Keratinocyte (primary cell): Measurements from ENCODE around the gene F5. TPM values are rescaled to one million over a fixed set of nuclear protein-coding genes. Genes with fewer than 3 reads are reported as not detected.

ENCODE experiments used
- DNase-seq: peaks from one replicate; pipeline ENCODE4 v3.0.0-alpha.2; 2011; ENCODE audit warnings: low read depth, missing footprints, low spot score
- FAIRE-seq: peaks from 2 replicates; lab custom pipeline; 2011; peaks lifted over from hg19 to GRCh38; lab: Jason Lieb, UNC
- H2AFZ ChIP-seq: 2 replicates; pipeline ENCODE4 v1.6.0; 2012; ENCODE audit warnings: low read length, control low read depth, inconsistent platforms; ENCODE audit not compliant: control insufficient read depth
- H3K27ac ChIP-seq: 2 replicates; pipeline ENCODE4 v1.5.1; 2011; ENCODE audit warnings: low read length; ENCODE audit not compliant: control insufficient read depth, insufficient read depth
- H3K27me3 ChIP-seq: 3 replicates; pipeline ENCODE4 v1.6.0; 2011; ENCODE audit warnings: low read length; ENCODE audit not compliant: control insufficient read depth, insufficient read depth; ENCODE audit errors: extremely low read depth
- H3K36me3 ChIP-seq, 2 experiments: 2 replicates in 1 of 2; 3 replicates in 1 of 2; pipeline ENCODE4 v1.5.1; 2011; ENCODE audit warnings: low read length in 2 of 2, mild to moderate bottlenecking in 1 of 2; ENCODE audit not compliant: control insufficient read depth in 2 of 2, insufficient read depth in 2 of 2; ENCODE audit errors: extremely low read depth in 1 of 2
- H3K4me1 ChIP-seq: 3 replicates; pipeline ENCODE4 v1.5.1; 2011; ENCODE audit warnings: low read length; ENCODE audit not compliant: control insufficient read depth, insufficient read depth; ENCODE audit errors: extremely low read depth
- H3K4me2 ChIP-seq: 3 replicates; pipeline ENCODE4 v1.6.0; 2011; ENCODE audit warnings: low read depth, low read length; ENCODE audit not compliant: control insufficient read depth, insufficient read depth; ENCODE audit errors: extremely low read depth
- H3K4me3 ChIP-seq, 3 experiments: fragments of 200-600 bp in 1 of 3; sonication (generic) in 1 of 3; 2 replicates in 2 of 3; 3 replicates in 1 of 3; pipeline ENCODE4 v1.5.1; 2011 to 2016; ENCODE audit warnings: low read length in 3 of 3, mild to moderate bottlenecking in 3 of 3, control low read depth in 2 of 3, inconsistent platforms in 1 of 3, low read depth in 1 of 3, mixed read lengths in 1 of 3, mixed run types in 1 of 3, moderate library complexity in 1 of 3; ENCODE audit not compliant: control insufficient read depth in 2 of 3, insufficient read depth in 2 of 3; ENCODE audit errors: extremely low read depth in 1 of 3
- H3K79me2 ChIP-seq: 2 replicates; pipeline ENCODE4 v1.6.0; 2012; ENCODE audit warnings: low read length; ENCODE audit not compliant: control insufficient read depth, insufficient read depth
- H3K9ac ChIP-seq: 3 replicates; pipeline ENCODE4 v1.6.0; 2011; ENCODE audit warnings: low read length; ENCODE audit not compliant: control insufficient read depth, insufficient read depth; ENCODE audit errors: extremely low read depth
- H3K9me1 ChIP-seq: 3 replicates; pipeline ENCODE4 v1.6.0; 2011; ENCODE audit warnings: low read length; ENCODE audit not compliant: control insufficient read depth, insufficient read depth; ENCODE audit errors: extremely low read depth
- H3K9me3 ChIP-seq: 2 replicates; pipeline ENCODE4 v1.5.1; 2012; ENCODE audit warnings: low read depth, low read length; ENCODE audit not compliant: control insufficient read depth
- H4K20me1 ChIP-seq: 3 replicates; pipeline ENCODE4 v1.6.0; 2011; ENCODE audit warnings: low read length; ENCODE audit not compliant: control insufficient read depth, insufficient read depth; ENCODE audit errors: extremely low read depth
- CTCF ChIP-seq, 3 experiments: IDR thresholded peaks in 1 of 3; conservative IDR thresholded peaks in 1 of 3; optimal IDR thresholded peaks in 1 of 3; 2 replicates in 2 of 3; 3 replicates in 1 of 3; pipeline versions ENCODE3 to v1.5.1; 2011; ENCODE audit warnings: low read length in 3 of 3, mild to moderate bottlenecking in 3 of 3, moderate library complexity in 2 of 3, control low read depth in 1 of 3, inconsistent platforms in 1 of 3; ENCODE audit not compliant: insufficient read depth in 2 of 3; ENCODE audit errors: extremely low read depth in 1 of 3
- EZH2 ChIP-seq: IDR thresholded peaks from one replicate; pipeline ENCODE4 v1.6.1; 2012; ENCODE audit warnings: inconsistent platforms, mild to moderate bottlenecking, low read length, moderate library complexity
- dilution Hi-C: fragments of 300-500 bp; cut with MboI; formaldehyde crosslinking; loops from one replicate; pipeline ENCODE4 v1.7.0; 2020; ENCODE audit warnings: low sequenced_read_pairs; ENCODE audit not compliant: extremely low pct_ligation_motif_present
- polyA plus RNA-seq, 5 experiments: library from polyadenylated mRNA; depleted of rRNA in 3 of 5; stranded (reverse) in 3 of 5; stranded (forward) in 1 of 5; unstranded in 1 of 5; fragments of >200 nt; gene quantifications; 1 replicate in 1 of 5; 2 replicates in 3 of 5; 3 replicates in 1 of 5; pipeline versions ENCODE4 v1.2.1 to v1.2.3, GENCODE V29; 2011 to 2012; ENCODE audit warnings: missing spikeins in 2 of 5, low read depth in 1 of 5, low replicate concordance in 1 of 5

F5 gene
- polyA plus RNA-seq, 1 donor (not counting 4 experiments of a cell fraction or from before 2014, with no cell fraction given), result 0.01 TPM

- no peaks in the 10 kb centered on the region for H3K9me1 ChIP-seq
- dilution Hi-C loops, result no loop called here
- H3K4me1 ChIP-seq, result no peaks in the 10 kb centered on the region
- DNase-seq, result no peak
- no peaks in the 10 kb centered on the region for H3K36me3 ChIP-seq
- H3K9me3 ChIP-seq, result no peaks in the 10 kb centered on the region
- no peak overlapping the region for H3K27ac ChIP-seq
- H3K4me2 ChIP-seq, result no peak overlapping the region
- no peaks in the 10 kb centered on the region for H3K79me2 ChIP-seq
- no peaks in the 10 kb centered on the region for H3K27me3 ChIP-seq
- FAIRE-seq, result no peak
- H3K4me3 ChIP-seq, result no peak overlapping the region
- H3K9ac ChIP-seq, result no peak overlapping the region
- H2AFZ ChIP-seq, result no peak overlapping the region
- TF ChIP-seq CTCF (optimal IDR thresholded peaks at IDR 0.05 in 1 of 3, IDR thresholded peaks at IDR 0.05 in 1 of 3, conservative IDR thresholded peaks at IDR 0.05 in 1 of 3; ENCODE audit: extremely low read depth in 1 of 3, insufficient read depth in 2 of 3, low read length in 3 of 3) (no peak), EZH2 (no peak)
- H4K20me1 ChIP-seq, result no peaks in the 10 kb centered on the region
Measured at GRCh38 chr1:169548282-169548681, 38.0 kb downstream of the F5 start.

DNA sequence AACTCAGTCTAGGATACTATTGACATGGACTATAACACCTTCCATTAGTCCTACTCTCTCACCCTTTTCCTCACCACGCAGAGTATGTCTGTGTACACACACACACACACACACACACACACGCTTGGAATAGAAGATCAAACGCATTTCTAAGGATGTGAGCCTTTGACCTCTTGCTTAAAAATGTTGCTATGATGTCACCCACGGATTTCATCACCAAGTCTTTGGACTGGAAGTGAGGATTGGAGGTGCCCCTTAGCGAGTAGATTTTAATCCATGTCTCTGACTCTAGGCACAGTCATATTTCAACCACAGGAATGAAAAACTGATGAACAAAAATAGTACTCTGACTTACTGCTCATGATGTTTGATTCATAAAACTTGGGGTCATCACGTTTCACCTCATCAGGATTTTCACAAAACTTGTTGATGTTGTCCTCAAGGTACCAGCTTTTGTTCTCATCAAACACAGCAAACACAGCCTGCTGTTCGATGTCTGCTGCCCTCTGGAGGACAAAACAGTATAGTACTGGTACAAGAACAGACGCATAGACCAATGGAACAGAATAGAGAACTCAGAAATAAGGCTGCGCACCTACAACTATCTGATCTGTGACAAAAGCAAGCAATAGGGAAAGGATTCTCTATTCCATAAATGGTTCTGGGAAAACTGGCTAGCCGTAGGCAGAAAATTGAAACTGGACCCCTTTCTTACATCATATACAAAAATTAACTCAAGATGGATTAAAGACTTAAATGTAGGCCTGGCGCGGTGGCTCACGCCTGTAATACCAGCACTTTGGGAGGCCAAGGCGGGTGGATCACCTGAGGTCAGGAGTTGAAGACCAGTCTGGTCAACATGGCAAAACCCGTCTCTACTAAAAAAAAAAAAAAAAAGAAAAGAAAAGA lies 39.9 kb downstream of the F5 start:
- no peak overlapping the region for H3K9ac ChIP-seq
- H3K36me3 ChIP-seq, result no peaks in the 10 kb centered on the region
- H3K79me2 ChIP-seq, result no peaks in the 10 kb centered on the region
- DNase-seq (peak; percentile 36), FAIRE-seq (peak; percentile 26)
- H3K4me1 ChIP-seq, result no peaks in the 10 kb centered on the region
- H3K27me3 ChIP-seq, result no peaks in the 10 kb centered on the region
- no peak overlapping the region for H2AFZ ChIP-seq
- no peak overlapping the region for H3K4me2 ChIP-seq
- no peak overlapping the region for H3K27ac ChIP-seq
- no peaks in the 10 kb centered on the region for H3K9me3 ChIP-seq
- H3K4me3 ChIP-seq, result no peak overlapping the region
- H4K20me1 ChIP-seq, result no peaks in the 10 kb centered on the region
- TF ChIP-seq CTCF (optimal IDR thresholded peaks at IDR 0.05 in 1 of 3, IDR thresholded peaks at IDR 0.05 in 1 of 3, conservative IDR thresholded peaks at IDR 0.05 in 1 of 3; ENCODE audit: extremely low read depth in 1 of 3, insufficient read depth in 2 of 3, low read length in 3 of 3), result peak; percentile 60 to 75 (median 66)
- TF ChIP-seq EZH2, result no peak
- no peaks in the 10 kb centered on the region for H3K9me1 ChIP-seq
- dilution Hi-C loops, result no loop called here
